ENCODE data around the gene NEK6.

NEK6 gene

GRCh38 chr9:124257844-124258606, at the start of gene NEK6:
NEK6 (plus strand) TSS chr9:124257949; CDS start chr9:124301965, 44,016 bp downstream.
- no peak for DNase-seq

- DNase-seq, result no peak
These were observed 49.2 kb upstream of the NEK6 start for GRCh38 chr9:124208571-124208970.

- DNase-seq, result no peak
These were observed 48.5 kb upstream of the NEK6 start for GRCh38 chr9:124209279-124209678.

- DNase-seq, result no peak
These were observed 48.0 kb upstream of the NEK6 start for GRCh38 chr9:124209774-124210173.

- no peak for DNase-seq
These were observed 47.1 kb upstream of the NEK6 start for GRCh38 chr9:124210697-124211096.

GRCh38 chr9:124212381-124213050, 45.2 kb upstream of the NEK6 start:
- DNase-seq, result no peak

- no peak for DNase-seq
These were observed 44.4 kb upstream of the NEK6 start for GRCh38 chr9:124213396-124213795.

- no peak for DNase-seq
These were observed 43.6 kb upstream of the NEK6 start for GRCh38 chr9:124214116-124214515.

- no peak for DNase-seq
These were observed 43.0 kb upstream of the NEK6 start for GRCh38 chr9:124214596-124215367.

- no peak for DNase-seq
These were observed 42.3 kb upstream of the NEK6 start for GRCh38 chr9:124215368-124215910.

GRCh38 chr9:124215956-124216355, 41.8 kb upstream of the NEK6 start:
- no peak for DNase-seq

GRCh38 chr9:124216474-124217176, 41.1 kb upstream of the NEK6 start:
- no peak for DNase-seq

GRCh38 chr9:124217836-124218437, 39.8 kb upstream of the NEK6 start:
- DNase-seq, result no peak

GRCh38 chr9:124218438-124218982, 39.2 kb upstream of the NEK6 start:
- DNase-seq, result no peak

- DNase-seq, result no peak
These were observed 38.7 kb upstream of the NEK6 start for GRCh38 chr9:124218987-124219461.

- DNase-seq, result no peak
These were observed 36.8 kb upstream of the NEK6 start for GRCh38 chr9:124220946-124221451.

- DNase-seq, result no peak
These were observed 36.1 kb upstream of the NEK6 start for GRCh38 chr9:124221676-124222075.

- DNase-seq, result no peak
These were observed 35.6 kb upstream of the NEK6 start for GRCh38 chr9:124222109-124222508.

GRCh38 chr9:124222918-124223720, 34.6 kb upstream of the NEK6 start:
- no peak for DNase-seq

GRCh38 chr9:124225945-124226344, 31.8 kb upstream of the NEK6 start:
- DNase-seq, result no peak

- DNase-seq, result no peak
These were observed 29.2 kb upstream of the NEK6 start for GRCh38 chr9:124228516-124228915.
